Measurements from ENCODE around the gene SYT1.

DNA sequence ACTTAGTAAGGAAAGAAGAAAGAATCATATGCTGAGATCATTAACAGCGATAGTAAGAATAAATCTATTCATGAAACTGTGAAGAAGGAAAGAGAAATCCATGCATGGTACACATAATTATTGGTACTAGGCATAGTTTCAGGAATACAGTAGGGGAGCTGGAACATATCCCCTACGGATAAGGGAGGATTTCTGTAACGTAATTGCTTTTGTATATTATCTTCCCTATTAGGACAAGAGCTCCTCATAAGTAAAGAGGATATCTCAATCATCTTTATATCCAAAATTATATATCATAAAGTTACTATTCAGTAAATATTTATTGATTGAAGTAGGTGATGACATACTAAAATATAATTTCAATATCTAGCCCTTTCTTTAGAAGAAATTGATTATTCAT, 22.9 kb downstream of the SYT1 start:
- no peak for TF ChIP-seq EZH2 (IDR thresholded peaks at IDR 0.05; ENCODE audit: borderline replicate concordance, low read length)
- TF ChIP-seq, protein P1, sequence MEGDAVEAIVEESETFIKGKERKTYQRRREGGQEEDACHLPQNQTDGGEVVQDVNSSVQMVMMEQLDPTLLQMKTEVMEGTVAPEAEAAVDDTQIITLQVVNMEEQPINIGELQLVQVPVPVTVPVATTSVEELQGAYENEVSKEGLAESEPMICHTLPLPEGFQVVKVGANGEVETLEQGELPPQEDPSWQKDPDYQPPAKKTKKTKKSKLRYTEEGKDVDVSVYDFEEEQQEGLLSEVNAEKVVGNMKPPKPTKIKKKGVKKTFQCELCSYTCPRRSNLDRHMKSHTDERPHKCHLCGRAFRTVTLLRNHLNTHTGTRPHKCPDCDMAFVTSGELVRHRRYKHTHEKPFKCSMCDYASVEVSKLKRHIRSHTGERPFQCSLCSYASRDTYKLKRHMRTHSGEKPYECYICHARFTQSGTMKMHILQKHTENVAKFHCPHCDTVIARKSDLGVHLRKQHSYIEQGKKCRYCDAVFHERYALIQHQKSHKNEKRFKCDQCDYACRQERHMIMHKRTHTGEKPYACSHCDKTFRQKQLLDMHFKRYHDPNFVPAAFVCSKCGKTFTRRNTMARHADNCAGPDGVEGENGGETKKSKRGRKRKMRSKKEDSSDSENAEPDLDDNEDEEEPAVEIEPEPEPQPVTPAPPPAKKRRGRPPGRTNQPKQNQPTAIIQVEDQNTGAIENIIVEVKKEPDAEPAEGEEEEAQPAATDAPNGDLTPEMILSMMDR (conservative IDR thresholded peaks at IDR 0.05 in 1 of 2, IDR thresholded peaks at IDR 0.05 in 1 of 2; ENCODE audit: extremely low read depth in 1 of 2, insufficient read depth in 1 of 2, low read depth in 1 of 2, low read length in 2 of 2): no peak

Measured in mammary epithelial cell (primary cell).